GM21528 (cell line): ENCODE measurements around the gene CACNB4.

Source experiments
- ATAC-seq: cut with Tn5 transposase; IDR thresholded peaks from one replicate; pipeline ENCODE4 v1.9.1; 2021; ENCODE audit warnings: mild to moderate bottlenecking, moderate library complexity; ENCODE audit not compliant: unreplicated experiment, low FRiP score

CACNB4 gene

GRCh38 chr2:151837926-151838325, 260.9 kb downstream of the CACNB4 start:
- no peak for ATAC-seq

- ATAC-seq: peak; percentile 61
Measured at GRCh38 chr2:151833984-151834383, 264.9 kb downstream of the CACNB4 start.

GRCh38 chr2:151830961-151831360, 267.9 kb downstream of the CACNB4 start:
- ATAC-seq: no peak

GRCh38 chr2:151828890-151829324, 269.9 kb downstream of the CACNB4 start:
- ATAC-seq: no peak

GRCh38 chr2:151828143-151828889, 270.5 kb downstream of the CACNB4 start, which contains the start of gene ARL5A:
ARL5A (minus strand) TSS chr2:151828421; CDS start chr2:151828176, 245 bp downstream.
- peak; percentile 92 for ATAC-seq

GRCh38 chr2:151827564-151828142, 271.2 kb downstream of the CACNB4 start:
- peak; percentile 41 for ATAC-seq

GRCh38 chr2:151826737-151827157, 272.1 kb downstream of the CACNB4 start:
- ATAC-seq: no peak

GRCh38 chr2:151824886-151825285, 274.0 kb downstream of the CACNB4 start:
- ATAC-seq: no peak

- ATAC-seq: no peak
Measured at GRCh38 chr2:151823651-151824050, 275.2 kb downstream of the CACNB4 start.

- ATAC-seq: no peak
Measured at GRCh38 chr2:151819920-151820319, 278.9 kb downstream of the CACNB4 start.

- no peak for ATAC-seq
Measured at GRCh38 chr2:151817929-151818328, 280.9 kb downstream of the CACNB4 start.

- ATAC-seq: no peak
Measured at GRCh38 chr2:151816843-151817242, 282.0 kb downstream of the CACNB4 start.

- no peak for ATAC-seq
Measured at GRCh38 chr2:151815821-151816489, 282.9 kb downstream of the CACNB4 start.

- ATAC-seq: no peak
Measured at GRCh38 chr2:151810489-151810888, 288.4 kb downstream of the CACNB4 start.

GRCh38 chr2:151809073-151809383, 289.8 kb downstream of the CACNB4 start:
- no peak for ATAC-seq

GRCh38 chr2:151808258-151809072, 290.4 kb downstream of the CACNB4 start:
- no peak for ATAC-seq

GRCh38 chr2:151805961-151806360, 292.9 kb downstream of the CACNB4 start:
- ATAC-seq: no peak

- no peak for ATAC-seq
Measured at GRCh38 chr2:151805343-151805742, 293.5 kb downstream of the CACNB4 start.

- no peak for ATAC-seq
Measured at GRCh38 chr2:151803811-151804210, 295.0 kb downstream of the CACNB4 start.

GRCh38 chr2:151802315-151802714, 296.5 kb downstream of the CACNB4 start:
- no peak for ATAC-seq

- no peak for ATAC-seq
Measured at GRCh38 chr2:151799886-151800292, 299.0 kb downstream of the CACNB4 start.
